ENCODE results near the gene HDDC3.
A peak's percentile ranks its signal among the peaks of the same experiment; 100 is the strongest.
"Not testable (repeated sequence)": the region's sequence is repeated elsewhere in the genome, so short reads cannot be mapped to it uniquely, and the experiment has no call there.

HDDC3 gene

DNA sequence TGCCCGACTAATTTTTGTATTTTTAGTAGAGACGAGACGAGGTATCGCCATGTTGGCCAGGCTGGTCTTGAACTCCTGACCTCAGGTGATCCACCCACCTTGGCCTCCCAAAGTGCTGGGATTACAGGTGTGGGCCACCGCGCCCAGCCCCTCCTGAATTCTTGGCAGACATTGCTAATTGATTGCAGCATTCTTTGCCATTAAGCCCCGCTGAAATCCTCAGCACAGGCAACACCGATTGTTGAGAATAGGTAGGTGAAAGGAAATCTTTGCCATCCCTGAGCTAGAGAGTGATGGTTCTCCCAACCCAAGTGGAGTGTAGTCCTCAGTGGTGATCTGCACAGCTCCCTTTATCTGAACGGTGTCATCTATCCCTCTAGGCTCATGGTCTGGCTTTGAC, 27.6 kb downstream of the HDDC3 start:
- Histone ChIP-seq H3K9ac (ENCODE audit: low read depth in 1 of 2, low read length in 2 of 2) (no peak overlapping the region), H3K27me3 (ENCODE audit: control insufficient read depth in 2 of 2, insufficient read depth in 2 of 2, low read length in 2 of 2) (no peaks in the 10 kb centered on the region), H3K36me3 (ENCODE audit: control insufficient read depth in 2 of 2, insufficient read depth in 2 of 2, low read length in 2 of 2) (peaks cover 37% of the 10 kb centered on the region in 2 donors), H3K27ac (ENCODE audit: low read depth in 2 of 2, low read length in 2 of 2) (no peak overlapping the region), H3K4me3 (ENCODE audit: low read length in 2 of 2) (no peak overlapping the region), H3K9me3 (ENCODE audit: control insufficient read depth in 2 of 2, low read length in 2 of 2) (no peaks in the 10 kb centered on the region), H3K4me1 (ENCODE audit: control insufficient read depth in 2 of 2, insufficient read depth in 2 of 2, low read length in 2 of 2) (peaks cover 12 to 18% of the 10 kb centered on the region in 2 donors)

DNA sequence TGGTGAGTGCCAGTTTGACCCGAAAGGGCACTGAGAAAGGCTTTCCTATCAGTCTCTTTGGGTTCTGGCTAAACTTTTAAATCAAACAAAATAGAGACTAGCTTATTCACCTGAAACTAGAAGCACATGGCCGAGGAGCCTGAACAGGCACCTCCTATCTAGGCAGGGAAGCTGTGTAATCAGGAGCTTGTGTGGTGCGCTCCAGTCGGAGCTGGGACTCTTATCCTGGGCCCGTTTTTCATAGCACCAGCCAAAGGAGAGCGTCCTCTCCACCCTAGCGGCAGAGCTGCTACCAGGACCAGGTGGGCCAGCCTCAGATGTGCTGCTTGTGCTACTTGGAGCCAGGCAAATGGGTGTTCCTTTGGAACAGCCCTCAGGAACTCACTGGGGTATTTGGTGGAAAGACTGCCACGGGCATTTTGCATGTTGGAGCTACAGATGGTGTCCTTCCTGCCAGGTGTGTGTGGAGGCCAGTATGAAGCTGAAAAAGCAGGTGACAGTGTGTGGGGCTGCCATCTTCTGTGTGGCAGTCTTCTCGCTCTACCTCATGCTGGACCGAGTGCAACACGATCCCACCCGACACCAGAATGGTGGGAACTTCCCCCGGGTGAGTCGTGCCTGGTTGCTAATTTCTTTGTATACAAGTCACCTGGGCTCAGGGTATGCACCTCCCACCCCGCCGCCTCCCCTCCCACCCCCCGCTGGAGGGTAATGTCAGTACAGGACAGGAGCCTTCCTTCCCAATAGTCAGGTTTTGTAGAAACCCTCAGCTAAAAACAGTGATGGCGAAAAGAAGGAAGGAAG, 28.4 kb downstream of the HDDC3 start:
- H3K27me3 ChIP-seq (ENCODE audit: control insufficient read depth in 2 of 2, insufficient read depth in 2 of 2, low read length in 2 of 2): no peaks in the 10 kb centered on the region
- peaks cover 12 to 18% of the 10 kb centered on the region in 2 donors for H3K4me1 ChIP-seq (ENCODE audit: control insufficient read depth in 2 of 2, insufficient read depth in 2 of 2, low read length in 2 of 2)
- H3K27ac ChIP-seq (ENCODE audit: low read depth in 2 of 2, low read length in 2 of 2): peak overlapping the region; percentile 88 to 93
- peaks cover 33% of the 10 kb centered on the region in 2 donors for H3K36me3 ChIP-seq (ENCODE audit: control insufficient read depth in 2 of 2, insufficient read depth in 2 of 2, low read length in 2 of 2)
- peak overlapping the region; percentile 80 to 88 for H3K9ac ChIP-seq (ENCODE audit: low read depth in 1 of 2, low read length in 2 of 2)
- H3K4me3 ChIP-seq (ENCODE audit: low read length in 2 of 2): peak overlapping the region; percentile 74 to 81
- no peaks in the 10 kb centered on the region for H3K9me3 ChIP-seq (ENCODE audit: control insufficient read depth in 2 of 2, low read length in 2 of 2)

DNA sequence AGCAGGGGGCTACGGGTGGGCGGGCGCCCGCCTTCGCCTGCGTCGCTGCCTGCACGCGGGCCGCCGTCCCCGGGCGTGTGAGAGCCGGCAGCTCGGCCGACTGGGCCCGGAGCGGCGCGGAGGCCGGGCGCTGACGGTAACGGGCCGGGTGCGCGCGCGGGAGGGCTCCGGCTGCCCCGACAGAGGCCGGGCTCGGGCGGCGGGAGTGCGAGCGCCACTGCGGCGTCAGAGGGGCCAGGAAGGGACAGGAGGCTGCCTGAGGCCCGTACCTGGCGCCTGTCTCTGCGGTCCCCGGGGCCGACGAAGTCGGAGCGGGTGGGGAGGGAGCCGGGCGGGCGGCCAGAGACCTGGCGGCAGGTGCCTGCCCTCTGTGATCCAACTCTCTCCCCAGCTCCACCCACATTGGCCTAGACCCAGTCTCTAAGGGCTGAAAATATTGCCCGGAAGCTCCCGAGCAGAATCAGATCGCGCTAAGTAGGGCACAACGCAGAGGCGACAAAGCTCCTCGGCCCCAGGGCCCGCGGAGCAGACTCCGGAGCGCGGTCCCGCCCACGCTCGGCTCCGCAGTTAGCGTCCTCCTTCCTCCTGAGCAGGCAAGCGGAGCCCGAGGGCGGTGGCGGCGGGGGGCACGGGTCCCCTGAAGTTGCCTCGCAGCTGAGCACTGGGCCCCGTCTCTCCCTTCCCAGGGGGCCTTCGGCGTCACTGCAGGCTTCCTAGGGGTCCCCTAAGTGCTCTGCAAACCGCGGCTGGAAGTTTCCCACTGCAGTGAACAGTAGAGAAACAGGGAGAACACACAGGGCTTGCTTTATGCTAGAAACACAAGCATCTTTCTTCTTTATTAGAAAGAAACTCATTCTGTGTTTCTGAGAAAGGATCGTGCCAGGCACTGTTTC, 29.3 kb downstream of the HDDC3 start, which contains the start of gene MAN2A2:
TSS of gene MAN2A2 (plus strand) at position 463 of the 893 bp plus-strand sequence. CDS start 906 bp downstream, outside the sequence.
- peaks cover 12 to 18% of the 10 kb centered on the region in 2 donors for H3K4me1 ChIP-seq (ENCODE audit: control insufficient read depth in 2 of 2, insufficient read depth in 2 of 2, low read length in 2 of 2)

DNA sequence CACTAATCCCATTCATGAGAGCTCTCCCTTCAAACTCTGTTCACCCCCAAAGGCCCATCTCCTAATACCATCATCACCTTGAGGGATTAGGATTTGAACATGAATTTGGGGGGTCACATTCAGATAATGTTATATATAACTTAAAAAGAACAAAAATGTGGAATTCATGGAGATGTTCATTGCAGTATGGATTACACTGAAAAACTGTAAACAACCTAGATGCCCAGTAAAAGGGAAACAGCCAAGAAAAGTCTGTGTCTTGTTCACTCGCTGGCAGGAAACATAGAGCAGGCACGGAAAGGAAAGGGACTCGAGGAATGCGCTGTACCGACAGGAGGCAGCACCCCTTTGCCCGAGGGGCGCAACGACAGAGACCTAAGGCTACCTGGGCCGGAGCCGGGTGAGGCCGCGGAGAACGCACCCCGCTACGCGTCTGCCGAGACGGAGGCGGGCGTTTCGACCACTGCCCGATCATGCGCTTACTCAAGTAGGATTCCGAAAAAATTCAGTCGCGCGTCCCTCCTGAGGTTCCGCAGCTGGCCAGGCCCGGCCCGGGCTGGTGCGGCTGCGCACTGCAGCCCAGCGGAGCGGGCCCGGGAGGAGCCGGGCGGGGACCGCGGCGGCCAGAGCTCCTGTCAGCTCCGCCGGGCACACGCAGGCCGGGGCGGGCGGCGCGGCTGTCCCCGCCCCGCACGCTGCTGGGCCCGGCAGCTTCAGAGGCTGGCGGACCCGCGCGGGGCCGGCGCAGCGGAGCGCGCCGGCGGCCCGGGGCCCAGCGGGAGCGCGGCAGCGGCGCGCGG, 30.1 kb downstream of the HDDC3 start:
- Histone ChIP-seq H3K9ac (ENCODE audit: low read depth in 1 of 2, low read length in 2 of 2) (peak overlapping the region; percentile 90 to 92), H3K36me3 (ENCODE audit: control insufficient read depth in 2 of 2, insufficient read depth in 2 of 2, low read length in 2 of 2) (peaks cover 23 to 25% of the 10 kb centered on the region in 2 donors), H3K27ac (ENCODE audit: low read depth in 2 of 2, low read length in 2 of 2) (peak overlapping the region; percentile 93 to 97), H3K27me3 (ENCODE audit: control insufficient read depth in 2 of 2, insufficient read depth in 2 of 2, low read length in 2 of 2) (no peaks in the 10 kb centered on the region), H3K4me1 (ENCODE audit: control insufficient read depth in 2 of 2, insufficient read depth in 2 of 2, low read length in 2 of 2) (peaks cover 12 to 18% of the 10 kb centered on the region in 2 donors), H3K9me3 (ENCODE audit: control insufficient read depth in 2 of 2, low read length in 2 of 2) (no peaks in the 10 kb centered on the region), H3K4me3 (ENCODE audit: low read length in 2 of 2) (peak overlapping the region; percentile 86 to 92)

More for the DNA sequence above, 29.3 kb downstream of the HDDC3 start, which contains the start of gene MAN2A2:
- Histone ChIP-seq H3K4me3 (ENCODE audit: low read length in 2 of 2) (peak within 1 kb of the TSS; percentile 86 to 92), H3K36me3 (ENCODE audit: control insufficient read depth in 2 of 2, insufficient read depth in 2 of 2, low read length in 2 of 2) (peaks cover 30 to 33% of the 10 kb centered on the region in 2 donors), H3K27ac (ENCODE audit: low read depth in 2 of 2, low read length in 2 of 2) (peak within 1 kb of the TSS; percentile 93 to 97), H3K9me3 (ENCODE audit: control insufficient read depth in 2 of 2, low read length in 2 of 2) (no peaks in the 10 kb centered on the region), H3K27me3 (ENCODE audit: control insufficient read depth in 2 of 2, insufficient read depth in 2 of 2, low read length in 2 of 2) (no peaks in the 10 kb centered on the region), H3K9ac (ENCODE audit: low read depth in 1 of 2, low read length in 2 of 2) (peak within 1 kb of the TSS; percentile 90 to 92)

DNA sequence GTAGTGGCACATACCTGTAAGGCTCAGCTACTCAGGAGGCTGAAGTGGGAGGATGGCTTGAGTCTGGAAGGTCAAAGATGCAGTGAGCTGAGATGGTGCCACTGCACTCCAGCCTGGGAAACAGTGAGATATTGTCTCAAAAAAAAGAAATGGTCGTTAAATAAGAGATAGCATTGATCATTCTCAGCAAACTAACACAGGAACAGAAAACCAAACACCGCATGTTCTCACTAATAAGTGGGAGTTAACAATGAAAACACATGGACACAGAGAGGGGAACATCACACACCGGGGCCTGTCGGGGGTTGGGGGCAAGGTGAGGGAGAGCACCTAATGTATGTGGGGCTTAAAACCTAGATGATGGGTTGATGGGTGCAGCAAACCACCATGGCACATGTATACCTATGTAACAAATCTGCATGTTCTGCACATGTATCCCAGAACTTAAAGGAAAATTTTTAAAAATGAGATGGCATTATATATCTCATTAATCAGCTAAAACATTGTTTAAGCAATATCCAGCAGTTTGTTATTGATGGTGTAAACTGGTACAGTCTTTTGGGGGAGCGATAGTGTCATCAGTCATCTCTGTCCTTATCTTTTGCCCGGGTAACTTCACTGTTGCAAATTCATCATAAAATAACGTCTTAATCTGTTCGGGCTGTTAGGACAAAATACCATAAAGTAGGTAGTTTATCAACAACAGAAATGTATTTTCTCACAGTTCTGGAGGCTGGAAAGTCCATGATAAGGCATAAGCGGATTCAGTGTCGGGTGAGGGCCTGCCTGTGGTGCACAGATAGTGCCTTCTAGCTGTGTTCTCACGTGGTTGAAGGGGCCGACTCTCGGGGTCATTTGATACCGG, 30.9 kb downstream of the HDDC3 start:
- Histone ChIP-seq H3K27me3 (ENCODE audit: control insufficient read depth in 2 of 2, insufficient read depth in 2 of 2, low read length in 2 of 2) (no peaks in the 10 kb centered on the region), H3K9ac (ENCODE audit: low read depth in 1 of 2, low read length in 2 of 2) (peak overlapping the region; percentile 90 to 92), H3K27ac (ENCODE audit: low read depth in 2 of 2, low read length in 2 of 2) (peak overlapping the region; percentile 93 to 97), H3K36me3 (ENCODE audit: control insufficient read depth in 2 of 2, insufficient read depth in 2 of 2, low read length in 2 of 2) (peaks cover 15 to 17% of the 10 kb centered on the region in 2 donors), H3K9me3 (ENCODE audit: control insufficient read depth in 2 of 2, low read length in 2 of 2) (no peaks in the 10 kb centered on the region), H3K4me3 (ENCODE audit: low read length in 2 of 2) (peak overlapping the region; percentile 86 to 92), H3K4me1 (ENCODE audit: control insufficient read depth in 2 of 2, insufficient read depth in 2 of 2, low read length in 2 of 2) (peaks cover 12 to 18% of the 10 kb centered on the region in 2 donors)

DNA sequence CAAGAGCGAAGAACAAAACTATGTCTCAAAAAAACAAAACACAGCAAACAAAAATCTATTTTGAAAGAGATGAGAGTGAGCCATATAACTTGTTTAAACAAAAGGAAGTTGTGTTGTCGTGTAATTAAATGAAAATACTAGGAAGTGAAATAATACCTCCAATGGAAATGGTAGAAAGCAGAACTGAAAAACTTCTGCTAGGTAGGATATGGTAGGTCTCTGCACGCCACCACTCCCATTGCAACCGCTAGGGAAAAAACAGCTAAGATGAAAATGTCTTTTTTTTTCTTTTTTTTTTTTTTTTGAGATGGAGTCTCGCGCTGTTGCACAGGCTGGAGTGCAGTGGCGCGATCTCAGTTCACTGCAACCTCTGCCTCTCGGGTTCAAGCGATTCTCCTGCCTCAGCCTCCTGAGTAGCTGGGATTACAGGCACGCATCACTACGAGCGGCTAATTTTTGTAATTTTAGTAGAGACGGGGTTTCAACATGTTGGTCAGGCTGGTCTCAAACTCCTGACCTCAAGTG, 35.2 kb downstream of the HDDC3 start:
- H3K4me3 ChIP-seq (ENCODE audit: low read length in 2 of 2); H3K4me1 ChIP-seq (ENCODE audit: control insufficient read depth in 2 of 2, insufficient read depth in 2 of 2, low read length in 2 of 2); H3K27ac ChIP-seq (ENCODE audit: low read depth in 2 of 2, low read length in 2 of 2): not testable (repeated sequence)

DNA sequence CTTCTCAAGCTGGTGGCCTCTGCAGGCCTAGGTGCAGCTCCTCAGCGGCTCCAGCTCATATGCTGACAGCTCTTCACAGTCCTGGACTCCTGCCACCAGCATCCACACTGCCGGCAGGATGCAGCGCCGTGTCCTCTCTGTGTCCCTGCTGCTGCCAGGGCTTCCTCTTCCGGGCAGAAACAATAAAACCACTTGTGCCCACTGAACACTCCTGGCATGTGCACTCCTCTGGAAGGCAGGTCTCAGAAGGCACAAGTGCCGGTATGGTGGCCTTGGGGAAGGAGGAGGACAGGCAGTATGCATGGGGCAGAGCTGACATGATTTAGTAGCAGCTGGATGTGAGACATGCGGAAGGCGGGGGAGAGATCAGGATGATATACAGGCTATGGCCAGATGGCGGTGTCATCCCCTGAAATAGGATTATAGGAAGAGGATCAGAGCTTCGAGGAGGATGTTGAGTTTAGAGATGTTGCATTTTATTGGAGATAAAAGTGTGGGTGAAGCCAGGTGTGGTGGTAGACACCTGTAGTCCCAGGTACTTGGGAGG, 36.7 kb downstream of the HDDC3 start:
- Histone ChIP-seq H3K36me3 (ENCODE audit: control insufficient read depth in 2 of 2, insufficient read depth in 2 of 2, low read length in 2 of 2) (peaks cover 23 to 32% of the 10 kb centered on the region in 2 donors), H3K4me3 (ENCODE audit: low read length in 2 of 2) (no peak overlapping the region), H3K4me1 (ENCODE audit: control insufficient read depth in 2 of 2, insufficient read depth in 2 of 2, low read length in 2 of 2) (no peaks in the 10 kb centered on the region)

More for the DNA sequence above, 35.2 kb downstream of the HDDC3 start:
- H3K9me3 ChIP-seq (ENCODE audit: control insufficient read depth in 2 of 2, low read length in 2 of 2); H3K9ac ChIP-seq (ENCODE audit: low read depth in 1 of 2, low read length in 2 of 2); H3K27me3 ChIP-seq (ENCODE audit: control insufficient read depth in 2 of 2, insufficient read depth in 2 of 2, low read length in 2 of 2): not testable (repeated sequence)
- H3K36me3 ChIP-seq (ENCODE audit: control insufficient read depth in 2 of 2, insufficient read depth in 2 of 2, low read length in 2 of 2): peaks cover 14 to 22% of the 10 kb centered on the region in 2 donors

DNA sequence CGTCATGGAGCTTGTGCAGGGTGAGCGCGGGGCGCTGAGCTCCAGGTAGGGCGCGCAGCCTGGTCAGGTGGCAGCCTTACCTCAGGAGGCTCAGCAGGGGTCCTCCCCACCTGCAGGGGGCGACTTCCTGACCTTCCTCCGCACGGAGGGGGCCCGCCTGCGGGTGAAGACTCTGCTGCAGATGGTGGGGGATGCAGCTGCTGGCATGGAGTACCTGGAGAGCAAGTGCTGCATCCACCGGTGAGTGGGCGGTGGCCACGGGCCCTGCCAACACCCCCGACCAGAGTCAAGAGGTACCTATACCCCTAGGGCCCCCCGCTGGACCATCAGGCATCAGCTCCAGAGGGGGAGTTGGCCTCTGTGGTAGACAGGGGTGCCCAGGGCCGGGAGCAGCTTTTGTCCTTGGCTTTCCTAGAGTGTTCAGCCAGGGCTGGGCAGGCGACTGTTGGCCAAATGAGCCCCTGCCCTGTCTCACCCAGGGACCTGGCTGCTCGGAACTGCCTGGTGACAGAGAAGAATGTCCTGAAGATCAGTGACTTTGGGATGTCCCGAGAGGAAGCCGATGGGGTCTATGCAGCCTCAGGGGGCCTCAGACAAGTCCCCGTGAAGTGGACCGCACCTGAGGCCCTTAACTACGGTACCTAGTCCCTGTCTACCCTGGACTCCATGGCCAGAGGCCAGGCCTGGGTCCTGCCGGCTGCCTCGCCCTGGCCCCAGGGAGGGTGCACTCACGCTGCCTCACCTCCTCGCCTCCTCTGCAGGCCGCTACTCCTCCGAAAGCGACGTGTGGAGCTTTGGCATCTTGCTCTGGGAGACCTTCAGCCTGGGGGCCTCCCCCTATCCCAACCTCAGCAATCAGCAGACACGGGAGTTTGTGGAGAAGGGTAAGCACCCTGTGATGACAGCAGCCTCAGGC, 38.9 kb downstream of the HDDC3 start:
- no peak overlapping the region for H3K27ac ChIP-seq (ENCODE audit: low read depth in 2 of 2, low read length in 2 of 2)
- no peaks in the 10 kb centered on the region for H3K4me1 ChIP-seq (ENCODE audit: control insufficient read depth in 2 of 2, insufficient read depth in 2 of 2, low read length in 2 of 2)
- H3K9ac ChIP-seq (ENCODE audit: low read depth in 1 of 2, low read length in 2 of 2): no peak overlapping the region
- H3K9me3 ChIP-seq (ENCODE audit: control insufficient read depth in 2 of 2, low read length in 2 of 2): no peaks in the 10 kb centered on the region
- H3K4me3 ChIP-seq (ENCODE audit: low read length in 2 of 2): no peak overlapping the region
- peaks cover 29 to 41% of the 10 kb centered on the region in 2 donors for H3K36me3 ChIP-seq (ENCODE audit: control insufficient read depth in 2 of 2, insufficient read depth in 2 of 2, low read length in 2 of 2)
- no peaks in the 10 kb centered on the region for H3K27me3 ChIP-seq (ENCODE audit: control insufficient read depth in 2 of 2, insufficient read depth in 2 of 2, low read length in 2 of 2)

More for the DNA sequence above, 36.7 kb downstream of the HDDC3 start:
- H3K27ac ChIP-seq (ENCODE audit: low read depth in 2 of 2, low read length in 2 of 2): no peak overlapping the region
- no peaks in the 10 kb centered on the region for H3K9me3 ChIP-seq (ENCODE audit: control insufficient read depth in 2 of 2, low read length in 2 of 2)
- no peaks in the 10 kb centered on the region for H3K27me3 ChIP-seq (ENCODE audit: control insufficient read depth in 2 of 2, insufficient read depth in 2 of 2, low read length in 2 of 2)
- H3K9ac ChIP-seq (ENCODE audit: low read depth in 1 of 2, low read length in 2 of 2): no peak overlapping the region
